ENCODE measurements around the gene LTBP2.

Gene LTBP2

GRCh38 chr14:74563233-74563585 lies 48.8 kb downstream of the LTBP2 start:
- TF ChIP-seq, protein P1, sequence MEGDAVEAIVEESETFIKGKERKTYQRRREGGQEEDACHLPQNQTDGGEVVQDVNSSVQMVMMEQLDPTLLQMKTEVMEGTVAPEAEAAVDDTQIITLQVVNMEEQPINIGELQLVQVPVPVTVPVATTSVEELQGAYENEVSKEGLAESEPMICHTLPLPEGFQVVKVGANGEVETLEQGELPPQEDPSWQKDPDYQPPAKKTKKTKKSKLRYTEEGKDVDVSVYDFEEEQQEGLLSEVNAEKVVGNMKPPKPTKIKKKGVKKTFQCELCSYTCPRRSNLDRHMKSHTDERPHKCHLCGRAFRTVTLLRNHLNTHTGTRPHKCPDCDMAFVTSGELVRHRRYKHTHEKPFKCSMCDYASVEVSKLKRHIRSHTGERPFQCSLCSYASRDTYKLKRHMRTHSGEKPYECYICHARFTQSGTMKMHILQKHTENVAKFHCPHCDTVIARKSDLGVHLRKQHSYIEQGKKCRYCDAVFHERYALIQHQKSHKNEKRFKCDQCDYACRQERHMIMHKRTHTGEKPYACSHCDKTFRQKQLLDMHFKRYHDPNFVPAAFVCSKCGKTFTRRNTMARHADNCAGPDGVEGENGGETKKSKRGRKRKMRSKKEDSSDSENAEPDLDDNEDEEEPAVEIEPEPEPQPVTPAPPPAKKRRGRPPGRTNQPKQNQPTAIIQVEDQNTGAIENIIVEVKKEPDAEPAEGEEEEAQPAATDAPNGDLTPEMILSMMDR (conservative IDR thresholded peaks at IDR 0.05; ENCODE audit: low read depth, low read length) = no peak
- H3K4me3 ChIP-seq (ENCODE audit: low read depth, low read length) = no peak overlapping the region
- peak; percentile 88 for DNase-seq (ENCODE audit: low read depth)

GRCh38 chr14:74562515-74563232 lies 49.4 kb downstream of the LTBP2 start:
- peak; percentile 67 for DNase-seq (ENCODE audit: low read depth)
- TF ChIP-seq, protein P1 (conservative IDR thresholded peaks at IDR 0.05; ENCODE audit: low read depth, low read length) = peak; percentile 53
- H3K4me3 ChIP-seq (ENCODE audit: low read depth, low read length) = no peak overlapping the region

DNA sequence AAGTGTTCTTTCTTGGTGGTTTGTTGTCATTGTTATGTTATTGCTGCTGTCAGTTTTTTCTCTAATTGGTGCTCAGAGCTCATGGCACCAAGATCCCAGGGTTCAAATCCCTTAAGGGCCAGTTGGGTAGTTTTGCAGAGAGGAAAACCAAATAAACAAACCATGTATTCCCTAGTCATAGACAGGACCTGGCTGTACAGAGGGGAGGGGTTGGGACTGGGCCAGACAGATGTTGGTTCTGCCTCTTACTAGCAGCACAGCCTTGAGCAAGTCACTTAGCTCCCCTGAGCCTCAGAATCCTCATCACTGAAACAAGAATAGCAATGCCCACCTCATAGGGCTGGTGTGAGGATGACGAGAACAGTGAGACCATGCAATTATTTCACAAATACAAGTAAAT lies 53.4 kb downstream of the LTBP2 start:
- H3K4me3 ChIP-seq (ENCODE audit: low read depth, low read length) = no peak overlapping the region
- DNase-seq (ENCODE audit: low read depth) = peak; percentile 69
- TF ChIP-seq, protein P1 (conservative IDR thresholded peaks at IDR 0.05; ENCODE audit: low read depth, low read length) = no peak

DNA sequence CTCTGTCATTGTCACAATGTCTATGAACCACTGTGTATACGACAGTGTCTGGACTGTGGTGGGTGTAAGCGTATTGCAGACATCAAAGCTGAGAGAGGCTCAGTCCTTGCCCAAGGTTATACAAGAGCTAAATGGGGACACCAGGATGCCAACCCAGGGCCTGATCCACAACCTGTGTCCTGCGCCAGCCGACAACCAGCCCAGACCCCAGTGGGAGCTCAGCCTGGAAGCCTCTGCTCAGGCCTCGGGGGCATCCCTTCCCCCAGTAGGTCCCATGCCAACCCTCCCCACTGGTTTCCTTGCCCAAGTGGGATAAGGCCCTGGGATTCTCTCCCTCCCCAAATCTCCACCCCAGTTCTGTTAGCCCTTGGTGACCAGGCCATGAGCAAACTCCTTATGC lies 54.3 kb downstream of the LTBP2 start:
- DNase-seq (ENCODE audit: low read depth) = no peak
- no peak overlapping the region for H3K4me3 ChIP-seq (ENCODE audit: low read depth, low read length)
- TF ChIP-seq, protein P1 (conservative IDR thresholded peaks at IDR 0.05; ENCODE audit: low read depth, low read length) = no peak

GRCh38 chr14:74555476-74556050 lies 56.5 kb downstream of the LTBP2 start:
- TF ChIP-seq, protein P1 (conservative IDR thresholded peaks at IDR 0.05; ENCODE audit: low read depth, low read length) = no peak
- no peak for DNase-seq (ENCODE audit: low read depth)
- H3K4me3 ChIP-seq (ENCODE audit: low read depth, low read length) = no peak overlapping the region

DNA sequence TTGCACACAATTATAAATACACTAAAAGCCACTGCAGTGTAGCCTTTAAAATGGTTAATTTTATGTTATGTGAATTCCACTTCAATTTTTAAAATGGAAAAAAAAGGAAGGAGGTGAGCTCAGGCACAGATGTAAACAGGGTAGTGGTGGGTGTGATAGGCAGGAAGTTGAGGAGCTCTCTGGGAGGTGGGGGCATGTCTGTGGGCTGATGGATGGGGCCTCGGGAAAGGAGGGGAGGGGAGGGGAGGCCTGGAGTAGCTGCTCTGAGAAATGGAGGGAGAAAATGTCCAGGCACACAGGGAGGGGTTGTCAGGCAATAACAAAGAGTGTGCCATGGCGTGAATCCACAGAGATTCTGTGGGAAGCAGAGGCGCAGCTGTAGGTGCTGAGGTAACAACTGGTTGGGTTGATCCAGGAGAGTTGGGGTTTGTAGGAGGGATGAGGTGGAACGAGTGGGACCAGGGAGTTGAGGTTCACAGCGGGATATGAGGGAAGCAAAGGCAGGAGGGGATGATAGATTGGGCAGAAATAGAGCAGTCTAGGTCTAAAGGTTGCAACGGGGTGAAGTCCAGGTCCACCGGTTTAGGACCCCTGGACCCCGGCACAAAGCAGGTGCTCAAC lies 57.2 kb downstream of the LTBP2 start:
- no peak for DNase-seq (ENCODE audit: low read depth)
- TF ChIP-seq, protein P1 (conservative IDR thresholded peaks at IDR 0.05; ENCODE audit: low read depth, low read length) = no peak
- H3K4me3 ChIP-seq (ENCODE audit: low read depth, low read length) = no peak overlapping the region

All from choroid plexus epithelial cell (primary cell).